Stimulated activated CD8-positive, alpha-beta memory T cell treated with anti-CD3 and anti-CD28 coated beads, Interleukin-4, amount 100 ng/mL, for 48 hours (primary cell): ENCODE results near the gene NPTXR.
A peak's percentile ranks its signal among the peaks of the same experiment; 100 is the strongest.

Source experiments
- DNase-seq: peaks from one replicate; pipeline ENCODE4 v3.0.0-alpha.2; 2020

Gene NPTXR

GRCh38 chr22:38850941-38851849, 7.4 kb upstream of the NPTXR start:
- DNase-seq, result no peak

GRCh38 chr22:38850399-38850798, 6.6 kb upstream of the NPTXR start:
- DNase-seq, result no peak

- no peak for DNase-seq
Observed at GRCh38 chr22:38849811-38850210, 6.0 kb upstream of the NPTXR start.

GRCh38 chr22:38846412-38846811, 2.6 kb upstream of the NPTXR start:
- no peak for DNase-seq

GRCh38 chr22:38845004-38845740, 1.3 kb upstream of the NPTXR start:
- no peak for DNase-seq

GRCh38 chr22:38844315-38845003, 631 bp upstream of the NPTXR start:
- DNase-seq, result no peak

- peak; percentile 64 for DNase-seq
Observed at GRCh38 chr22:38843201-38843656, 599 bp downstream of the NPTXR start.

GRCh38 chr22:38842512-38843200, 1.2 kb downstream of the NPTXR start:
- no peak for DNase-seq

- no peak for DNase-seq
Observed at GRCh38 chr22:38841635-38842034, 2.2 kb downstream of the NPTXR start.

- no peak for DNase-seq
Observed at GRCh38 chr22:38841211-38841610, 2.6 kb downstream of the NPTXR start.

- no peak for DNase-seq
Observed at GRCh38 chr22:38840129-38840528, 3.7 kb downstream of the NPTXR start.

- no peak for DNase-seq
Observed at GRCh38 chr22:38839686-38840085, 4.1 kb downstream of the NPTXR start.

GRCh38 chr22:38837414-38837928, 6.4 kb downstream of the NPTXR start:
- no peak for DNase-seq

GRCh38 chr22:38835888-38836301, 7.9 kb downstream of the NPTXR start:
- DNase-seq, result no peak

- no peak for DNase-seq
Observed at GRCh38 chr22:38834991-38835390, 8.8 kb downstream of the NPTXR start.

GRCh38 chr22:38834215-38834953, 9.4 kb downstream of the NPTXR start:
- no peak for DNase-seq

- no peak for DNase-seq
Observed at GRCh38 chr22:38833061-38833460, 10.8 kb downstream of the NPTXR start.

- DNase-seq, result no peak
Observed at GRCh38 chr22:38832005-38832978, 11.5 kb downstream of the NPTXR start.

GRCh38 chr22:38831166-38831945, 12.5 kb downstream of the NPTXR start:
- no peak for DNase-seq

- no peak for DNase-seq
Observed at GRCh38 chr22:38830845-38831108, 13.1 kb downstream of the NPTXR start.
